ENCODE results near the gene PILRA. TPM values are rescaled to one million over a fixed set of nuclear protein-coding genes. Genes with fewer than 3 reads are reported as not detected.
"Not testable (repeated sequence)": the region's sequence is repeated elsewhere in the genome, so short reads cannot be mapped to it uniquely, and the experiment has no call there.

PILRA gene
- total and polyA plus RNA-seq, 8 donors = 1.4 to 10.0 (median 3.1) TPM; not detected in 3

DNA sequence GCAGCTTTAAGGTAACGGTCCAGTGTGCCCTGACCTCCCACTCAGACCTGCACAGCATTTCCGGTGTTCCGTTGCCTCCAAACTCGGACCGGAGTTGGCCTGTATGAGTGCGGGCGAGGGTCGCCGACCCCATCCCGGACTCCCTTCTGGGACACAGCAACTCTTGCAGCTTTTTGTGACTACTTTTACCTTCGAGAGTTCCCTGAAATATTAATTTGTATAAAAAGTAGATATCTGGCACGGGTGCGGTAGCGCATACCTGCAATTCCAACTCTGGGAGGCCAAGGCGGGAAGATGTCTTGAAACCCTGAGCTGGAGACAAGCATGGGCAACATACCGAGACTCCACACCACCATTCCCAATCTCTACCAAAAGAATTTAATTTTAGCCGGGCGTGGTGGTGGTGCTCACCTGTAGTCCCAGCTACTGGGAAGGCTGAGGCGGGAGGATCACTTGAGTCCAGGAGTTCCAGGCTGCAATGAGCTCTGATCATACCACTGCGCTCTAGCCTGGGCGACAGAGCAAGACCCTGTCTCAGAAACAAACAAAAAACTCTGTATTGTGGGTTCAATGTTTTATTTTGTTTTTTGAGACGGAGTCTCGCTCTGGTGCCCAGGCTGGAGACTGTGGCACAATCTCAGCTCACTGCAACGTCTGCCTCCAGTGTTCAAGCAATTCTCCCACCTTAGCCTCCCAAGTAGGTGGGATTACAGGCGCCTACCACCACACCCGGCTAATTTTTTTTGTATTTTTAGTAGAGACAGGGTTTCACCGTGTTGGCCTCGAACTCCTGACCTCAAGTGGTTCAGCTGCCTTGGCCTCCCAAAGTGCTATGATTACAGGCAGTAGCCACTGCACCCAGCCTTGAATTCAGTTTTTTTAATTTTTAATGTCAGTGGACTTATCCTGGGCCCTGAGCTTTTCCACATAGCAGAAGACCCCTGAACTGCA is 64.1 kb downstream of the PILRA start:
- peak in 1 of 2 donors; percentile 24 for DNase-seq
- H3K4me1 ChIP-seq = peaks cover 14 to 38% (median 37%) of the 10 kb centered on the region in 4 donors
- no peaks in the 10 kb centered on the region for H3K9me3 ChIP-seq
- intact Hi-C loops (cut with DNase I; ENCODE audit: low total_unique reads) = no loop called here
- no peaks in the 10 kb centered on the region for H3K27me3 ChIP-seq
- TF ChIP-seq POLR2A (IDR thresholded peaks at IDR 0.05) (no peak), POLR2AphosphoS5 (IDR thresholded peaks at IDR 0.05) (no peak), EP300 (IDR thresholded peaks at IDR 0.05) (no peak)
- TF ChIP-seq, protein P1, sequence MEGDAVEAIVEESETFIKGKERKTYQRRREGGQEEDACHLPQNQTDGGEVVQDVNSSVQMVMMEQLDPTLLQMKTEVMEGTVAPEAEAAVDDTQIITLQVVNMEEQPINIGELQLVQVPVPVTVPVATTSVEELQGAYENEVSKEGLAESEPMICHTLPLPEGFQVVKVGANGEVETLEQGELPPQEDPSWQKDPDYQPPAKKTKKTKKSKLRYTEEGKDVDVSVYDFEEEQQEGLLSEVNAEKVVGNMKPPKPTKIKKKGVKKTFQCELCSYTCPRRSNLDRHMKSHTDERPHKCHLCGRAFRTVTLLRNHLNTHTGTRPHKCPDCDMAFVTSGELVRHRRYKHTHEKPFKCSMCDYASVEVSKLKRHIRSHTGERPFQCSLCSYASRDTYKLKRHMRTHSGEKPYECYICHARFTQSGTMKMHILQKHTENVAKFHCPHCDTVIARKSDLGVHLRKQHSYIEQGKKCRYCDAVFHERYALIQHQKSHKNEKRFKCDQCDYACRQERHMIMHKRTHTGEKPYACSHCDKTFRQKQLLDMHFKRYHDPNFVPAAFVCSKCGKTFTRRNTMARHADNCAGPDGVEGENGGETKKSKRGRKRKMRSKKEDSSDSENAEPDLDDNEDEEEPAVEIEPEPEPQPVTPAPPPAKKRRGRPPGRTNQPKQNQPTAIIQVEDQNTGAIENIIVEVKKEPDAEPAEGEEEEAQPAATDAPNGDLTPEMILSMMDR (IDR thresholded peaks at IDR 0.05) = no peak
- H3K36me3 ChIP-seq = peaks cover 12 to 27% (median 24%) of the 10 kb centered on the region in 4 donors
- peak overlapping the region; percentile 96 to 99 (median 97) for H3K27ac ChIP-seq
- WGBS, 5 donors = 90 to 93% (median 91%) methylated on average over 28 of the region's 28 CpGs
- H3K4me3 ChIP-seq = peak overlapping the region in 2 of 4 donors; percentile 85 to 97

DNA sequence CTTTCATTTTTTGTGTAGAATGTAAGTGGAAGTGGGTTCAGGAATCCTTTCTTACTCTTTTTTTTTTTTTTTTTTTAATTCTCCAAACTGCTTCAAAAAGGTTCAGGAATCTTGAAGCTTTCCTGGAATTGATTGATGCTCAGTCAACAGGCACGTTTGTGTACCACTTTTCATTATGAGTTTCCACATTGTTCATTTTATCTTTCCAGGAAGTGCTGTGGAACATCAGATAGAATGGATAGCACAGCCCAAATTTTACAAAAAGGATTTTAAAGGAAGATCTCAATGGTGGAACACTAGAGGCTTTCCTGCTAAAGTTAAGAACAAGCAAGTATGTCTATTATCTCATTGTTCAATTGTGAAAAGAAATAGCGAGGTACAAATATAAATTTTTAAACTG is 64.9 kb downstream of the PILRA start:
- Histone ChIP-seq H3K27me3 (no peaks in the 10 kb centered on the region), H3K4me1 (peaks cover 14 to 30% (median 29%) of the 10 kb centered on the region in 4 donors), H3K36me3 (peaks cover 9 to 19% (median 17%) of the 10 kb centered on the region in 4 donors), H3K4me3 (no peak overlapping the region), H3K27ac (peak overlapping the region in 1 of 5 donors; percentile 97), H3K9me3 (no peaks in the 10 kb centered on the region)
- intact Hi-C loops (cut with DNase I; ENCODE audit: low total_unique reads) = no loop called here
- TF ChIP-seq POLR2AphosphoS5 (IDR thresholded peaks at IDR 0.05) (no peak), EP300 (IDR thresholded peaks at IDR 0.05) (no peak), POLR2A (IDR thresholded peaks at IDR 0.05) (no peak)
- TF ChIP-seq, protein P1 (IDR thresholded peaks at IDR 0.05) = no peak
- 44 to 52% (median 49%) methylated on average over 2 of the region's 2 CpGs for WGBS, 5 donors
- DNase-seq = no peak

DNA sequence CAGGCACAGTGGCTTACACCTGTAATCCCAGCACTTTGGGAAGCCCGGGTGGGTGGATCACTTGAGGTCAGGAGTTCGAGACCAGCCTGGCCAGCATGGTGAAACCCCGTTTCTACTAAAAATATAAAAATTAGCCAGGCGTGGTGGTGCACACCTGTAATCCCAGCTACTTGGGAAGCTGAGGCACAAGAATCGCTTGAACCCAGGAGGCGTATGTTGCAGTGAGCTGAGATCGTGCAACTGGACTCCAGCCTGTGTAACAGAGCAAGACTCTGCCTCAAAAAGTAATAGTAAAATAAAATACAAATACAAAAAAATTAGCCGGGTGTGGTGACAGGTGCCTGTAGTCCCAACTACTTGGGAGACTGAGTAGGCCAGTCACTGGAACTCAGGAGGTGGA is 65.4 kb downstream of the PILRA start:
- DNase-seq, H3K9me3 ChIP-seq, H3K4me3 ChIP-seq: not testable (repeated sequence)

DNA sequence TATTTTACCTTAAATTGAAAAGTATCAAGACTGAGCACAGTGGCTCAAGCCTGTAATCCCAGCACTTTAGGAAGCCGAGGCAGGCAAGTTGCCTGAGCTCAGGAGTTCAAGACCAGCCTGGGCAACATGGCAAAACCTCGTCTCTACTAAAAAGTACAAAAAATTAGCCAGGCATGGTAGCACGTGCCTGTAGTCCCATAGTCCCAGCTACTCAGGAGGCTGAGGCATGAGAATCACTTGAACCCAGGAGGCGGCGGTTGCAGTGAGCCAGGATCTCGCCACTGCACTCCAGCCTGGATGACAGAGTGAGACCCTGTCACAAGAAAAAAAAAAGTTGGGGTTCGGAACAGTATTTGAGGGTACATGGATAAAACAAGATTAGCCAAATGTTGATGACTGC is 66.0 kb downstream of the PILRA start:
- DNase-seq; H3K9me3 ChIP-seq; H3K36me3 ChIP-seq; H3K27me3 ChIP-seq; H3K4me3 ChIP-seq; intact Hi-C loops (cut with DNase I; ENCODE audit: low total_unique reads): not testable (repeated sequence)
- peaks cover 13 to 20% (median 20%) of the 10 kb centered on the region in 4 donors for H3K4me1 ChIP-seq
- WGBS, 5 donors = 87 to 93% (median 89%) methylated on average over 7 of the region's 7 CpGs
- peak overlapping the region in 2 of 5 donors; percentile 15 to 35 for H3K27ac ChIP-seq

More for the DNA sequence above, 65.4 kb downstream of the PILRA start:
- peaks cover 14 to 25% (median 24%) of the 10 kb centered on the region in 4 donors for H3K4me1 ChIP-seq
- peak overlapping the region in 1 of 5 donors; percentile 35 for H3K27ac ChIP-seq
- H3K27me3 ChIP-seq; intact Hi-C loops (cut with DNase I; ENCODE audit: low total_unique reads): not testable (repeated sequence)
- H3K36me3 ChIP-seq = peaks cover 7 to 14% (median 12%) of the 10 kb centered on the region in 4 donors
- 93 to 95% (median 94%) methylated on average over 8 of the region's 8 CpGs for WGBS, 5 donors

DNA sequence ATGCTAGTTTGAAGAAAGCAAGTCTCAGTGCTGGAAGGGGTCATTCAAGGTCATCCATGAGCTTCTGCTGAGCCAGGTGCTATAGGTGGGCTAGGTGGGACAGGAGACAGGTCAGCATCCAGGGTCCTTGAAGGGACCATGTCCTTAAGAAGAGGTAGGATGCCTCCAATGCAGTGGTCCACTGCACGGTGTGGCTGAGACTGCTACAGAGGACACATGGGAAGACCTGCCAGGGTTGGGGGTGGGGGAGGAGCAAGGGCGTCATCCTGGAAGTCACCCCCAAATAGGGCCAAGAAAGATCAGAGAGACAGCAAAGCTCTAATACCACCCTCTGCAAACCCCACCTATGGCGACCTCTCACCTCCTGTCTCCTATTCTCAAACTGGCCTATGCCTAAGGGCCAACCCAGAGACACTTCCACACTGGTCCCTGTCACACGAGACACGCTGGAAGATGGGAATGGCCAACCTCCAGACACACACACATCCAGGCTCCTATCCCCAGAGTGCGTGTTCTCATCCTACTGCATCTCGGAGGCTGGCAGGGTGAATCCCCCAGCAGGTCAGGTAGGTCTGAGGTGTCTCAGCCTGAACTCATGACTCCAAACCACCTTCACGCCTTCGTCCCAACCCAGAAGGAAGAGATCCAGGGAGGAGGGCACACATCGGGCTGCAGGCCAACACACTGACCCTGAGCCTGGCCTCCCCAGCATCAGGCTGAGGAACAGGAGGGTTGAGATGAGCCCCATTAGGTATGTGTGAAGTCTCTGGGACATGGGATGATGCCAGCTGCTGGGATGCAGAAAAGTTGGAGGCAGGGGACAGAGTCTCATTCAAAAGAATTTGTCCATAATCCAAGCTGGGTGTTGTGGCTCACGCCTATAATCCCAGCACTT is 68.6 kb downstream of the PILRA start:
- Histone ChIP-seq H3K9me3 (no peaks in the 10 kb centered on the region), H3K27me3 (no peaks in the 10 kb centered on the region), H3K36me3 (no peaks in the 10 kb centered on the region), H3K4me3 (no peak overlapping the region), H3K4me1 (peaks cover 0 to 12% (median 9%) of the 10 kb centered on the region in 4 donors), H3K27ac (no peak overlapping the region)
- intact Hi-C loops (cut with DNase I; ENCODE audit: low total_unique reads) = no loop called here
- 89 to 95% (median 91%) methylated on average over 9 to 11 of the region's 11 CpGs for WGBS, 5 donors
- no peak for DNase-seq
- no peak for TF ChIP-seq EP300 (IDR thresholded peaks at IDR 0.05)
- TF ChIP-seq, protein P1 (IDR thresholded peaks at IDR 0.05) = no peak
- no peak for TF ChIP-seq POLR2AphosphoS5 (IDR thresholded peaks at IDR 0.05)
- TF ChIP-seq POLR2A (IDR thresholded peaks at IDR 0.05) = no peak

Data from stomach (tissue), 9 donors.